Raji (cell line): Measurements from ENCODE around the gene TCERG1L.

Experiments
- POLR2A ChIP-seq: IDR thresholded peaks from 2 replicates; pipeline ENCODE4 v1.6.1; 2011; ENCODE audit warnings: low read depth, low read length, control low read depth; ENCODE audit not compliant: insufficient read depth

TCERG1L gene

DNA sequence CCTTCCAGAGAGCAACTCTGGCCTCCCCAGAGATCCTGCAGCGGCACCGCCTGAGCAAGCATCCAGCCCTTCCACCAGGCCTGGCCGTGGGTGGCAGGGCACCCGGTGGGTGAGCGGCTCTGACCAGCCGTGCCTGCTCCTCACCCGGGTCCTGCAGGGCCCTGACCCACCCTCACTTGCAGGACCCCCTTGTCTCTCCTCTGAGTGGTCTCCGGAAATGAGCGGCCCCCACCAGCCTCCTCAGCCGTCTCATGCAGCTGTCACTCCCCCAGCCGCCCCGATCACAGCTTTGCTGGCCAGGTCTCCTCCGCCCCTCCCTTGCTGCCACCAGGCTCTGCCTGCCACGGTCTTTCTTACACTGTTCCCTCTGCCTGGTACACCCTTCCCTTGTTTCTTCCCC, 218.2 kb downstream of the TCERG1L start:
- no peak for TF ChIP-seq POLR2A

DNA sequence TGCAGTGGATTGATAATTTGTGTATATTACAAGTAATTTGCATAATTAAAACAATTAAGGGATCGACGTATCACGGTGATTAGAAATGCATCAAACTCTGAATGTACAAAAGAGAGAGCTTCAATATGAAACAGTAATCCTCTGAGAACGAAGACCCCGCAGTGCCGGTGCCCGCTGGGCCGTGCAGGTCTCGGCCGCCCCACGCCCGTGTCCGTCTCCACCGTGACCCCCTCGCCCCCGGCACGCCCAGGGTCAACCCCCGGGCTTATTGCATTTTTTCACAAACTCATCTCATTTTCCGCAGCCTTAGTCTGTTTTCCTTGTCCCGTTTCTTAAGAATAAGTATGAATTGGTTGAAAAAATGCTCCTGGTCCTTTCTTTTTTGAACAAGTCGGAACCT, 218.6 kb downstream of the TCERG1L start:
- TF ChIP-seq POLR2A = no peak

DNA sequence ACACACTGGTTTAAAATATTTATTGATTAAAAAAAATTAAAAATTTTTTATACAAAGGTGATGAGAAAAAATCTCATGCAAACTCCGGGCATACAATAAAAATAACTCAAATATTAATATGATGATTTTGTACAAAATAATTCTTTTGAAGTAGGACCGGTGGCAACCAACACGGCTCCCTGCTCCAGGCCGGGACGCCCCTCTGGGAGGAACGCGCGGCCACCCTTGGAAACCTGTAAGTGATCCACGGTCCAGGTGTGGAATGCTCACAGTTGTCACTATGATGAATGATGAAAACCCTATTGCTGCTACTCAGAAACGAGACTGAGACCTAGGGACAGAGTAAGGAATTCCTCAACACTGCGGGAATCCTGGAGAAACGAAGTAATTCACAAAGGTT, 219.1 kb downstream of the TCERG1L start:
- no peak for TF ChIP-seq POLR2A

DNA sequence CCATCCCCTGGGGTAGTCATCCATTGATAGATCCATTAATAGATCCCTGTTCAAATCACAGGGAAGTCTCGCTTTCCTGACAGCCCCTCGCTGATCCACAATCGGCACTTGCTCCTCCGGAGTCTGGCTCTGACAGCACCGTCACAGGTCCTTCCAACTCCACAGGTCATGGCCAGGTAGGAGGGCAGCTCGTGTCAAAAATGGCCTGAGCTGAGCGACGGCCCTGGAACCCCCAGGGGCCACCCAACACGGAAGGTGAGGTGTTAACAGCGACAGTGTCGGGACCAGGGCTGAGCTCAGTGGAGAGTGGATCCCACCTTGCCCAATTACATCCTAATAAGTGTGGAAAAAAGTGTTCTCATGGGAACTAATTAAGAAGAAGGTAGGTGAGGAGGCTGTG, 219.8 kb downstream of the TCERG1L start:
- no peak for TF ChIP-seq POLR2A

DNA sequence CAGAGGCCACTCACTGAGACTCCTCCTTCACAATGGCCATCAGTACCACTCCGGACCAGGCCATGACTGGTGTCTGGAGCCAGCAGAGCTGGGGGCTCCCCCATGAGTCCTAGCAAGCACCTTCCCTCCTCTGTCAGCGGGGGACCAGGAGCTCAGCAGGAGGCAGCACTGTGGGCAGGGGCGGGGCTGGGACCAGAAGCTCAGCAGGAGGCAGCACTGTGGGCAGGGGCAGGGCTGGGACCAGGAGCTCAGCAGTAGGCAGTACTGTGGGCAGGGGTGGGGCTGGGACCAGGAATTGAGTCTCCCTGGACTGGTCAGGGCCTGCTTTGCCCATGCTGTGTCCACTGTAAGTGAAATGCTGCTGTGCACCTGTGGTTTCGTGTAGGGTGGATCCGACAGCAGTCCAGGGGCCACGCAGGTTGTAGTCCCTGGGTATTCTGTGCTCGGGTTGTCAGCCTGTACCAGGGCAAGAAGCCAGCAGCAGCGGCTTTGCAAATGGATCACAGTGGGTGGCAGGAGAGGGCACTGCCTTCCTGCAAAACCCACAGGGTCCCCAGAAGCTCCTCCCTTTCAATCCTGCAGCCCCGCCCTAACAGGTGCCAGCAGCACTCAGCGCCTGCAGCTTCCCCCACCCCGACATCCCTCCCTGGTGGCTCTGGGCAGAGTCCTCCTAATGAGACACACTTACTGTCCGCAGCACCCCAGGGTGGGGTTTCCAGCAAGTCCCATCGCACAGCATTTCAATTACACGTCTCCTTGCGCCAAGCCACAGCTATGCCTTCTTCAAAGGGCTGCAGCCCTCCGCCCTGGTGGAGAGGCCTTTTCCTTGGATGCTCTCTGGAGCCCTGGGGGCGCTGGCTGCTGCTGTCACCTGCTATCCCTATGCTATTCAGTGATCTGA, 220.5 kb downstream of the TCERG1L start:
- TF ChIP-seq POLR2A = no peak

DNA sequence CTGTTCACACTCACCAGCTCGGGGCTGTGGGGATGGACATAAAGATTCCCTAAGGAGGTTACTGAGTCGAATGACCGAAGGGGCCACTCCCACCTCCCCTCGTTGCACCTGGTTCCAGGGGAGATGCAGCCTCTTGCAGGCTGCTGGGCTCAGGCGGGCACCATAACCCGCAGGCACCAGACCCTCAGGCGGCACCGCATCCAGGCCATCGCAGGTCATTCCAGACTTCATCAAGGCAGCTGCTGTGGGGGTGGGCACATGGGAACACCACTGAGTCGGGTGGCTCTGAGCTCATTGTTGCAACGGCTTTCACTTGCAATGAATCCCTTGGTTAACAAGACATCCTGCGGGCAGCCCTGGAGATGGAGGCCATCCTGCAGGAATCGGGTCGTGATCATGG, 221.7 kb downstream of the TCERG1L start:
- TF ChIP-seq POLR2A = no peak

DNA sequence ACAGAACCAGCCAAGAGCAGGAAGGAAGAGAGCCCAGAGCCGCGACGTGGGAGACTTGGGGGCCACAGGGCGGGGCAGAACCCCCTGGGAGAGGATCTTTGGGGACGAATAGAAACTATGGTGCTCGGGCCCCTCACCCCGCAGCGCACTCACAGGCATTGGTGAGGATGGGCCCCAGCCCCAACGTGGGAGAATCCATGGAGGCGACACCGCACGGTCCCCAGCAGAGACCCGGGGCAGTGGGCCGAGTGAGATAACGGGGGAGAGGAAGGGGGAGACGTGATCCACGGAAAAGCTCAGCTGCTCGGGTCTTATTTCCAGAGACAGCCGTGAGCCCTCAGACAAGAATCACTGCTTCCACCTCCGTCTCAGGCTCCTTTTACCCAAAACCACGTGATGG, 222.4 kb downstream of the TCERG1L start:
- no peak for TF ChIP-seq POLR2A

DNA sequence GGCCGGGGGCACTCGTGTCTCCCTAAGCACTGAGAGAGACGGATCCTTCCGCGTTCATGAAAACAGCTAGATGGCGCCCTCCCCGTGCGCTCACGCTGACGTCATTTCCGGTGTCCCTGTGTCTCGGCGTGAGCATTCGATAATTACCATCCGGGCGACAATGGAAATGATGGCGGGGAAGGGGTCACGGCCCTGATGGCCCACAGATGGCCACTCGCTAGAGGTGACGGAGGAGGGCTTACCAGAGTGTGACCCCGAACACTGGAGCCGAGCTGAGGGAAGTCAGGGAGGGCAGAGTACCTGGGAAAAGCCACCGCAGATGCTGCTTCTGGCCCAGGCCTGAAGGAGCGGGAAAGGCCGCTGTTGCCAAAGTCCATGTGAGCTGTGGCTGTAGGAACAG, 222.9 kb downstream of the TCERG1L start:
- no peak for TF ChIP-seq POLR2A

DNA sequence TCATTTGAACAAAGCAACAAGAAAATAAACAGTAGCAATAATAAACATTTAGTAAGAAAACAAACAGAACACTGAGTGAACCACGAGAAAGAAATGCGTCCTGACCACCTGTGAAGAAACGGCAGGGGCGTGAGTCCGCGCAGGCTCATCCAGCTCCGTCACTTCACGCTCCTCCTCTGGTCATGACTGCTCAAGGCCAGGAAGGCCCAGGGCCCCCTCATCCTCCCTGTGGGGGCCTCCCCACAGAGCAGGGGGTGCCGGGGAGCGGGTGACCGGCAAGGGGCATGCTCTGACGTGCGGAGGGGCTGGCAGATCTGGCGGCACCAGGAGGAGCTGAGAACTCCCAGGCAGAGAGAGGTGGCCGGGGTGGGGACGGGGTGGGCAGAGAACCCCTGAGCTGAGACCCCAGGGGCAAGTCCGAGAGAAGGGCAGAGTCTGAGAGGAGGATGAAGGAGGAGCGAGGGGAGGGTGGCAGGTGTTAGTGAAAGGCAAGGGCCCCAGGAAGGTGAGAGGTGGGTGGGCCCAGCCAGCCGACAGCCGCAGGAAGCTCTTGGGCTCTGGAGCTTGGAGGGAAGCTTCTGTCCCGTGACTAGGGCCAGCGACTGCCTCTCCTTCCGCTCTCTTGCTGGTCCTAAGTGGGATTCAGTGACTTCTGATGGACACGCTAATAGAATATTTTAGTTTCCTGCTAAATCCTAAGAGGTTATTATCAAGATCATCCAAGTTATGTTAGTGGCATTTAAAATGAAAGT, 223.9 kb downstream of the TCERG1L start:
- no peak for TF ChIP-seq POLR2A

DNA sequence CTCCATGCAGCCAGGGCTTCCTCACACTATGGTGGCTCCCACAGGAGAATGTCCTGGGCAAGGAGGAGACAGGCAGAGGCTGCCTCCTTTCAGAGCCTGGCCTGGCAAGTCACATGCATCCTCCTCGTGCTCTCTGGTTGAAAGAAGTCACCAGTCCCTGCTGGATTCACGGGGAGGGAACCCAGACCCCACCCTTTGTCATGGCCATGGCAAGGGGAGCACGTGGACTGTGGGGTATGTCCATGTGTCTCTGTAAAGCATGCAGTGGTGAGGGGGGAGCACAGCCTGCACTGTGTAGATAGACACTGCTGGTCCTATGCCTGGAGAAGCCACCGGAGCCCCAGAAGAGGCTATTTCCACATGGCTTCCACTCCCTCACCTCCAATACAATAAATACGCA, 225.0 kb downstream of the TCERG1L start:
- TF ChIP-seq POLR2A = no peak

DNA sequence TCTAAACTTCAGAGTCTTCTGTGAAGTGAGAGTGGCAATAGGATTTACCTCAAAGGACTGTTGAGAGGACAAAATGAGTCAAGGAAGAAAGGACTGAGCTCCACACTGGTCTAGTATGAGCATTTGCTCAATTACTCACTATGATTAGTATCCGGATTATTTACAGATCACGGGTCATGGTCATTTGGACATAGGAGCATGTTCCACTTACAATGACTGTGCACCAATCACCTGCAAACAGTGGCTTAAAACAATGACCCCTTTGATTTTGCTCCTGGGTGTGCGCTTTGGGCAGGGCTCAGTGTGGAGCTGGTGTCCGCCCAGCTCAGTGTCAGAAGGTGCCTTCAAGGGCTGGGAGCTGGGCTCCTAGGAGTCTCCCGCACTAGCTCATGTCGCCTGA, 225.4 kb downstream of the TCERG1L start:
- no peak for TF ChIP-seq POLR2A

DNA sequence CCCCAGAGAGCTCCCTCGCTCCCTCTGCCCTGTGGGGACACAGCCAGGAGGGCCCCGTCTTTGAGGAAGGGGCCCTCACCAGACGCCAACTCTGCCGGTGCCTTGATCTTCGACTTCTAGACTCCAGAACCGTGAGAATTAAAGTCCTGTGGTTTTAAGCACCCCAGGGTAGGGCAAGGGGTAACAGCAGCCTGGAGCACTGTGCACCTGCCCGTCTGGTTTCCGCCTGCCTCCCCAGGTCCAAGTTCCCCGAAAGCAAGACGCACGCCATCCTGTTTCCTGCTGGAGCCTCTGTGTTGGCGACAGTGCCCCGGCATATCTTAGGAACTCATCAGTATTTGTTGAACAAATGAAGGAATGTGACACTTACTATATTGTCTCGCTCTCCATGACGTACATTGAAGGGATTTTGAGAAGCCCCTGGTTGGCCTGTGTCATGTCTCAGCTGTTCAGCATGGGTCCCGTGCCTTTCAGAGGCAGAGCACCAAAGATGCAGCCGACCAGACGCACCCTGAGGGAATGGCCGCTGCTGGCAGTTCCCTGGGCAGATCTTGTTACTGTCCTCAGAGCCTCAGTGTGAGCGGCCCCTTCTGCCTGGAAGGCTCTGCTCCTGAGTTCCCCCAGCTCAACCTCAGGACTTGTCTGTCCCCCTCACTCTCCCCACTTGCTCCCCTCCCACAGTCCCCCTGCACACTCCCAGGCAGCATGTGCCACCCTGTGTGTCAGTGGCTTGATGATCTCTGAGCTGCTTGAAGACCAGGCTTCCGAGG, 226.2 kb downstream of the TCERG1L start:
- TF ChIP-seq POLR2A = no peak

DNA sequence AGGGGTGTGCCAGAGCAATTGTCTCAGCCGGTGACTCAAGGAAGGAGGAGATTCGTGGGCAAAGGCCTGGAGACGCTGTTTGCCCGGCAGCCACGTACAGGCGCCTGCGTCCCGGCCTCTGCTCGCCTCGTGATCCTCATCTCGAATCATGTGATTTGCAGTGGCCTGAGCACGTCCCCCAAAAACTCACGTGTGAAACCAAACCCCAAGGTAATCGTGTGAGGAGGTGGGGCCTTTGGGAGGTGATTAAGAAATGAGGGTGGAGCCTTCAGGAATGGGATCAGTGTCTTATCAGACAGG, 226.8 kb downstream of the TCERG1L start:
- TF ChIP-seq POLR2A = no peak

DNA sequence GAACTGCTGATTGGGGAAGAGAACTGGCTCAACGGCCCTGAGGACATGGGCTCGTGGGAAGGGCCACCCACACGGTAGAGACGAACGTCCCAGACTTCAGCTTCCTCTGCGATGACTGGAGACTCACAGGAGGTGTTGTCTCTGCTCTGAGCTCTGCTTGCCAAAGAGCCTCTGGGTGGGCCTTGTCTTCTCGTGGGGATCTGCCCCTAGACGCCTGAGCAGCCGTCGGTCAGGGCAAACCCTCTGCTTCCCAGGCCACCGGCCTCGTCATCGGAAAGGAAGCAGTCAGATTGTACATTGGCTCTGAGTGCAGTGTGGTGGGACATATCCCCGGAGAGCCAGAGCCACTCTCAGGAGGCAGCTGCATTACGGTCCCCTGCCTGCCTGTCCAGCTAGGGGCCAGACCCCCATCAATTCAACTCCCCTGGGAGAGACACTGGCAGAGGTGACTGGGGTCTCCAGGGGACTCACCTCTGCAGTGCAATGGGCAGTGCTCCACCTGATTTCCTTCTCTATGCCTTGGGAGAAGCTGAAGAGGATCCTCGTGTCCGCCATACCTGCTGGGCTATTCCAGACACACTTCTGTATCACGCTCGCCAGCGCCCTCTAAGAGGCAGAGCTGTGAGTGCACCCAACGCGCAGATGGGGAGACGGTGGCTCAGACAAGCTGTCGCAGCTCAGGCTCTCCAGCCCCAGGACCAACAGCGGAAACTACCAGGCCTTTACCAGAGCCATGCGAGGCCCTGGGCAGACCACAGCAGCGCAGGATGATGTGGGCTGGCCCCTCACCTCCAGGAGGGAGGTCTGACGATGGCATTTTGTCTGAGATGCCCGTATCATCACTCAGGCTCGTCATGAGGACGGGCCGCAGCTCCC, 227.4 kb downstream of the TCERG1L start:
- TF ChIP-seq POLR2A = no peak

DNA sequence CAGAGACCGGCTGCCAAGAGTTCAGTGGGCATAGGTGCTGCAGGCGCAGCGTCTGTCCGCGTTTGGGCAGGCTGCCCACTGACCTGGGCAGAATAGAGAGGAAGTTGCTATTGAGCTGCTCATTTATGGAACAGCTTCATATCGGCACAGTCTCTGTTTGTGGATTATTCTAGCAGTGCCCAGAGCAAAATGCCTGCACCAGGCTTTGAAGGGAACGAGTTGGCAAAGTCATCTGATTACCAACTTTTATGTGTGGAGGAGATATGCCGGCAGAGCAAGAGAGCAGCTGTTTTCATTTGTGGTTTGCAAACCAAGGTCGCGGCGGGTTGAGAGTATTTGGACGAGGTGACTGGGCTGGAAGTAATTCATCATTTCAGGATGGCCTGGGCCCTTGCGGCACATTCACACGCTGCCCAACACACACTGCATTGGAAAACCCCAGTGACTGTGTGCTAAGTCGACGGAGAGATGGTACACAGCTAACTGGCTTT, 228.5 kb downstream of the TCERG1L start:
- TF ChIP-seq POLR2A = no peak
